Ascending aorta (tissue), 2 donors: ENCODE measurements around the gene MGLL. TPM values are rescaled to one million over a fixed set of nuclear protein-coding genes. Genes with fewer than 3 reads are reported as not detected.

Experiments used
- DNase-seq, 2 donors: peaks; one replicate each; pipeline ENCODE4 v3.0.0-alpha.2; 2019; ENCODE audit warnings: low spot score in 2 of 2
- H3K27ac ChIP-seq, 2 donors: fragments of 200-600 bp; sonication (generic); one replicate each; pipeline ENCODE4 v1.5.1; 2016 to 2017; ENCODE audit warnings: mild to moderate bottlenecking in 1 of 2
- H3K27me3 ChIP-seq: fragments of 200-600 bp; sonication (generic); one replicate; pipeline ENCODE4 v1.5.1; 2017
- H3K36me3 ChIP-seq, 2 donors: fragments of 200-600 bp; sonication (generic); one replicate each; pipeline ENCODE4 v1.5.1; 2016
- H3K4me1 ChIP-seq, 2 donors: fragments of 200-600 bp; sonication (generic); one replicate each; pipeline ENCODE4 v1.5.1; 2016 to 2017; ENCODE audit warnings: mild to moderate bottlenecking in 1 of 2
- H3K4me3 ChIP-seq, 2 donors: fragments of 200-600 bp; sonication (generic); one replicate each; pipeline ENCODE4 v1.5.1; 2016 to 2017; ENCODE audit warnings: mild to moderate bottlenecking in 1 of 2
- H3K9me3 ChIP-seq, 2 donors: fragments of 200-600 bp; sonication (generic); one replicate each; pipeline ENCODE4 v1.5.1; 2016
- CTCF ChIP-seq, 3 experiments: fragments of 200-600 bp in 2 of 3; fragments of 450-650 bp in 1 of 3; sonication (generic) in 2 of 3; IDR thresholded peaks; one replicate each; pipeline ENCODE4 v1.5.1; 2016 to 2019; ENCODE audit warnings: antibody characterized with exemption in 3 of 3, mild to moderate bottlenecking in 1 of 3, moderate library complexity in 1 of 3
- intact Hi-C: fragments of 100-400 bp; cut with DNase I; formaldehyde crosslinking; loops from one replicate; pipeline ENCODE4 v1.15.1; 2023
- total RNA-seq: library from RNA; depleted of rRNA; stranded (reverse); fragments of >200 nt; gene quantifications from one replicate; pipeline ENCODE4 v1.1.0, GENCODE V29; 2016

Gene MGLL
- total RNA-seq, 1 donor from 2014 or later: 101 TPM

GRCh38 chr3:127827808-127828207 is 5.5 kb upstream of the MGLL start:
- TF ChIP-seq CTCF (IDR thresholded peaks at IDR 0.05): no peak
- Histone ChIP-seq H3K4me1 (no peaks in the 10 kb centered on the region), H3K9me3 (peaks cover 0 to 21% of the 10 kb centered on the region in 2 donors), H3K4me3 (no peak overlapping the region), H3K27ac (no peak overlapping the region), H3K36me3 (no peaks in the 10 kb centered on the region), H3K27me3 (no peaks in the 10 kb centered on the region)
- intact Hi-C loops: loop anchor here (10.0 kb wide), 1 partner anchor 253 kb away; no protein-coding TSS in a partner anchor
- DNase-seq: no peak

GRCh38 chr3:127825756-127826155 is 3.4 kb upstream of the MGLL start:
- Histone ChIP-seq H3K36me3 (no peaks in the 10 kb centered on the region), H3K27ac (no peak overlapping the region), H3K9me3 (peaks cover 0 to 21% of the 10 kb centered on the region in 2 donors), H3K4me1 (peaks cover 0 to 3% of the 10 kb centered on the region in 2 donors), H3K4me3 (no peak overlapping the region), H3K27me3 (no peaks in the 10 kb centered on the region)
- TF ChIP-seq CTCF (IDR thresholded peaks at IDR 0.05): no peak
- no peak for DNase-seq
- intact Hi-C loops: loop anchor here (10.0 kb wide), 1 partner anchor 251 kb away; no protein-coding TSS in a partner anchor

- intact Hi-C loops: loop anchor here (5.0 to 10.0 kb wide), 5 partner anchors 42 to 249 kb away; no protein-coding TSS in a partner anchor
- no peak overlapping the region for H3K27ac ChIP-seq
These were observed 2.0 kb upstream of the MGLL start for GRCh38 chr3:127824151-127824825.

GRCh38 chr3:127823426-127823857 is 1.1 kb upstream of the MGLL start:
- peaks cover 0 to 6% of the 10 kb centered on the region in 2 donors for H3K9me3 ChIP-seq
- peaks cover 0 to 3% of the 10 kb centered on the region in 2 donors for H3K4me1 ChIP-seq
- no peaks in the 10 kb centered on the region for H3K27me3 ChIP-seq
- DNase-seq: no peak
- H3K27ac ChIP-seq: peak overlapping the region in 1 of 2 donors; percentile 15
- intact Hi-C loops: loop anchor here (2.0 to 10.0 kb wide), 7 partner anchors 41 to 249 kb away; no protein-coding TSS in a partner anchor
- peak overlapping the region; percentile 79 to 99 for H3K4me3 ChIP-seq
- H3K36me3 ChIP-seq: no peaks in the 10 kb centered on the region
- TF ChIP-seq CTCF (IDR thresholded peaks at IDR 0.05): peak in 2 of 3 experiments; percentile 40 to 62

More at GRCh38 chr3:127824151-127824825, 2.0 kb upstream of the MGLL start:
- Histone ChIP-seq H3K4me1 (peaks cover 0 to 3% of the 10 kb centered on the region in 2 donors), H3K27me3 (no peaks in the 10 kb centered on the region), H3K36me3 (no peaks in the 10 kb centered on the region), H3K4me3 (no peak overlapping the region), H3K9me3 (peaks cover 0 to 14% of the 10 kb centered on the region in 2 donors)
- TF ChIP-seq CTCF (IDR thresholded peaks at IDR 0.05): no peak
- no peak for DNase-seq

- H3K36me3 ChIP-seq: no peaks in the 10 kb centered on the region
- intact Hi-C loops: loop anchor here (1.0 to 10.0 kb wide), 8 partner anchors 41 to 248 kb away; partner anchors contain the start of gene ABTB1
- peak in 1 of 2 donors; percentile 81 for DNase-seq
- H3K4me3 ChIP-seq: peak overlapping the region; percentile 79 to 99
- no peaks in the 10 kb centered on the region for H3K27me3 ChIP-seq
- peak overlapping the region; percentile 86 to 88 for H3K27ac ChIP-seq
- peaks cover 0 to 4% of the 10 kb centered on the region in 2 donors for H3K4me1 ChIP-seq
- H3K9me3 ChIP-seq: no peaks in the 10 kb centered on the region
- TF ChIP-seq CTCF (IDR thresholded peaks at IDR 0.05): peak in 1 of 3 experiments; percentile 75
These were observed 539 bp upstream of the MGLL start for GRCh38 chr3:127822682-127823425.
